ENCODE measurements around the gene NPR1.
A peak's percentile ranks its signal among the peaks of the same experiment; 100 is the strongest.
"Not testable (repeated sequence)": the region's sequence is repeated elsewhere in the genome, so short reads cannot be mapped to it uniquely, and the experiment has no call there.

NPR1 gene

GRCh38 chr1:153698923-153699714, 20.6 kb downstream of the NPR1 start:
- Histone ChIP-seq H3K9me3 (ENCODE audit: control insufficient read depth, insufficient read depth, low read length) (no peaks in the 10 kb centered on the region), H3K27me3 (ENCODE audit: control insufficient read depth, insufficient read depth, low read length) (no peaks in the 10 kb centered on the region), H3K4me1 (ENCODE audit: control insufficient read depth, insufficient read depth, low read length) (peaks cover 24% of the 10 kb centered on the region), H3K4me3 (ENCODE audit: low read depth, low read length) (no peak overlapping the region), H3K36me3 (ENCODE audit: control insufficient read depth, insufficient read depth, low read length) (no peaks in the 10 kb centered on the region), H3K27ac (ENCODE audit: low read depth, low read length) (no peak overlapping the region), H3K9ac (ENCODE audit: low read depth, low read length) (no peak overlapping the region)

- H3K27me3 ChIP-seq (ENCODE audit: control insufficient read depth, insufficient read depth, low read length): no peaks in the 10 kb centered on the region
Measured at GRCh38 chr1:153699768-153700167, 21.3 kb downstream of the NPR1 start.

DNA sequence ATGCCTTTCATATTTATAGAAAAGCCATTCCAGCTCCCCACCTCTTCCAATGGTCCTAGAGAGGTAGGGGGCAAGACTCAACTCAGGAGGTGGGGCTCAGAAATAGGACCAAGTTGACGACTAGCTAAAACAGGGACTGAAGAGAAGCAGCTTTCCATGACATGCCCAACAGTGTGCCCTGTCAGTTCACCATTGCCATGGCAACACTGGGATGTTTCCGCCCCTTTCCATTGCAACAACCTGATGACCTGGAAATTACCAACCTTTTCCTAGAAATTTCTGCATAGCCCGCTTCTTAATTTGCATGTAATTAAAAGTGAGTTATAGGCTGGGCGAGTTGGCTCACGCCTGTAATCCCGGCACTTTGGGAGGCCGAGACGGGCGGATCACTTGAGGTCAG, 27.0 kb downstream of the NPR1 start:
- H3K4me1 ChIP-seq (ENCODE audit: control insufficient read depth, insufficient read depth, low read length): no peaks in the 10 kb centered on the region
- H3K27me3 ChIP-seq (ENCODE audit: control insufficient read depth, insufficient read depth, low read length): no peaks in the 10 kb centered on the region
- no peak overlapping the region for H3K27ac ChIP-seq (ENCODE audit: low read depth, low read length)
- no peaks in the 10 kb centered on the region for H3K9me3 ChIP-seq (ENCODE audit: control insufficient read depth, insufficient read depth, low read length)
- no peak overlapping the region for H3K4me3 ChIP-seq (ENCODE audit: low read depth, low read length)
- no peaks in the 10 kb centered on the region for H3K36me3 ChIP-seq (ENCODE audit: control insufficient read depth, insufficient read depth, low read length)
- no peak overlapping the region for H3K9ac ChIP-seq (ENCODE audit: low read depth, low read length)

More at GRCh38 chr1:153699768-153700167, 21.3 kb downstream of the NPR1 start:
- Histone ChIP-seq H3K9me3 (ENCODE audit: control insufficient read depth, insufficient read depth, low read length) (no peaks in the 10 kb centered on the region), H3K36me3 (ENCODE audit: control insufficient read depth, insufficient read depth, low read length) (no peaks in the 10 kb centered on the region), H3K4me3 (ENCODE audit: low read depth, low read length) (no peak overlapping the region), H3K27ac (ENCODE audit: low read depth, low read length) (no peak overlapping the region), H3K4me1 (ENCODE audit: control insufficient read depth, insufficient read depth, low read length) (peaks cover 24% of the 10 kb centered on the region), H3K9ac (ENCODE audit: low read depth, low read length) (no peak overlapping the region)

DNA sequence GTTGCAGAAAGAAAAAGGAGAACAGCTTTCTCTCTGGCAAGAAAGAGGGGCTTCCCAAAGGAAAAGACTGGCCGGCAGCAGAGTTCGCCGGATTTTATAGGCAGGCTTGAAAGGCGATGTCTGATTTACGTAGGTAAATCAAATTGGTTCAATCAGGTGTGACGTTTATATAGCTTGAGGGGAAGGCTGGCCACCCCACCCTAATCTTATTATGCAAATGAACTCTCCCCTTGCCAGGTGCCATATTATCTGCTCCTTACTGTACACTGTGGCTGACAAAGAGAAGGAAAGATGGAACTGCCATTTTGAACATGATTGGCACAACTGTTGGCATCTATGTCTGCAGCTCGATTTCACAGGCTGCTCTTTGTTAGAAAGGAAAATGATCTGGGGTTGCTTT, 32.5 kb downstream of the NPR1 start:
- Histone ChIP-seq H3K4me3 (ENCODE audit: low read depth, low read length) (no peak overlapping the region), H3K9me3 (ENCODE audit: control insufficient read depth, insufficient read depth, low read length) (no peaks in the 10 kb centered on the region), H3K27me3 (ENCODE audit: control insufficient read depth, insufficient read depth, low read length) (no peaks in the 10 kb centered on the region), H3K27ac (ENCODE audit: low read depth, low read length) (no peak overlapping the region), H3K36me3 (ENCODE audit: control insufficient read depth, insufficient read depth, low read length) (no peaks in the 10 kb centered on the region), H3K4me1 (ENCODE audit: control insufficient read depth, insufficient read depth, low read length) (no peaks in the 10 kb centered on the region), H3K9ac (ENCODE audit: low read depth, low read length) (no peak overlapping the region)

DNA sequence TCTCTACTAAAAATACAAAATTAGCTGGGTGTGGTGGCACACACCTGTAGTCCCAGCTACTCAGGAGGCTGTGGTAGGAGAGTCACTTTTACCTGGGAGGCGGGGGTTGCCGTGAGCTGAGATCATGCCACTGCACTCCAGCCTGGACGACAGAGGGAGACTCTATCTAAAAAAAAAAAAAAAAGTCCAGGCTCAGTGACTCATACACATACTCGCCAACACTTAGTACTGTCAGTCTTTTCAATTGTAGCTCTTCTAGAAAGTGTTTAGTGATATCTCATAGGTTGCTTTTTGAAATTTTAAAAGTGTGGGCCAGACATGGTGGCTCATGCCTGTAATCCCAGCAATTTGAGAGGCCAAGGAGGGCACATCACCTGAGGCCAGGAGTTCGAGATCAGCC, 37.7 kb downstream of the NPR1 start:
- not testable (repeated sequence) for H3K4me1 ChIP-seq (ENCODE audit: control insufficient read depth, insufficient read depth, low read length); H3K4me3 ChIP-seq (ENCODE audit: low read depth, low read length); H3K9me3 ChIP-seq (ENCODE audit: control insufficient read depth, insufficient read depth, low read length); H3K27ac ChIP-seq (ENCODE audit: low read depth, low read length); H3K36me3 ChIP-seq (ENCODE audit: control insufficient read depth, insufficient read depth, low read length); H3K9ac ChIP-seq (ENCODE audit: low read depth, low read length); H3K27me3 ChIP-seq (ENCODE audit: control insufficient read depth, insufficient read depth, low read length)

- Histone ChIP-seq H3K4me1 (ENCODE audit: control insufficient read depth, insufficient read depth, low read length) (no peaks in the 10 kb centered on the region), H3K36me3 (ENCODE audit: control insufficient read depth, insufficient read depth, low read length) (no peaks in the 10 kb centered on the region), H3K9ac (ENCODE audit: low read depth, low read length) (no peak overlapping the region), H3K9me3 (ENCODE audit: control insufficient read depth, insufficient read depth, low read length) (no peaks in the 10 kb centered on the region), H3K27ac (ENCODE audit: low read depth, low read length) (no peak overlapping the region), H3K4me3 (ENCODE audit: low read depth, low read length) (no peak overlapping the region), H3K27me3 (ENCODE audit: control insufficient read depth, insufficient read depth, low read length) (no peaks in the 10 kb centered on the region)
Measured at GRCh38 chr1:153717330-153717729, 38.8 kb downstream of the NPR1 start.

GRCh38 chr1:153723687-153724086, 45.2 kb downstream of the NPR1 start:
- H3K27me3 ChIP-seq (ENCODE audit: control insufficient read depth, insufficient read depth, low read length): no peaks in the 10 kb centered on the region
- H3K4me3 ChIP-seq (ENCODE audit: low read depth, low read length): no peak overlapping the region
- no peaks in the 10 kb centered on the region for H3K4me1 ChIP-seq (ENCODE audit: control insufficient read depth, insufficient read depth, low read length)
- no peak overlapping the region for H3K9ac ChIP-seq (ENCODE audit: low read depth, low read length)
- H3K36me3 ChIP-seq (ENCODE audit: control insufficient read depth, insufficient read depth, low read length): no peaks in the 10 kb centered on the region
- no peak overlapping the region for H3K27ac ChIP-seq (ENCODE audit: low read depth, low read length)
- H3K9me3 ChIP-seq (ENCODE audit: control insufficient read depth, insufficient read depth, low read length): no peaks in the 10 kb centered on the region

- not testable (repeated sequence) for H3K27me3 ChIP-seq (ENCODE audit: control insufficient read depth, insufficient read depth, low read length); H3K27ac ChIP-seq (ENCODE audit: low read depth, low read length); H3K4me1 ChIP-seq (ENCODE audit: control insufficient read depth, insufficient read depth, low read length); H3K36me3 ChIP-seq (ENCODE audit: control insufficient read depth, insufficient read depth, low read length); H3K4me3 ChIP-seq (ENCODE audit: low read depth, low read length); H3K9me3 ChIP-seq (ENCODE audit: control insufficient read depth, insufficient read depth, low read length); H3K9ac ChIP-seq (ENCODE audit: low read depth, low read length)
Measured at GRCh38 chr1:153724634-153725033, 46.1 kb downstream of the NPR1 start.

DNA sequence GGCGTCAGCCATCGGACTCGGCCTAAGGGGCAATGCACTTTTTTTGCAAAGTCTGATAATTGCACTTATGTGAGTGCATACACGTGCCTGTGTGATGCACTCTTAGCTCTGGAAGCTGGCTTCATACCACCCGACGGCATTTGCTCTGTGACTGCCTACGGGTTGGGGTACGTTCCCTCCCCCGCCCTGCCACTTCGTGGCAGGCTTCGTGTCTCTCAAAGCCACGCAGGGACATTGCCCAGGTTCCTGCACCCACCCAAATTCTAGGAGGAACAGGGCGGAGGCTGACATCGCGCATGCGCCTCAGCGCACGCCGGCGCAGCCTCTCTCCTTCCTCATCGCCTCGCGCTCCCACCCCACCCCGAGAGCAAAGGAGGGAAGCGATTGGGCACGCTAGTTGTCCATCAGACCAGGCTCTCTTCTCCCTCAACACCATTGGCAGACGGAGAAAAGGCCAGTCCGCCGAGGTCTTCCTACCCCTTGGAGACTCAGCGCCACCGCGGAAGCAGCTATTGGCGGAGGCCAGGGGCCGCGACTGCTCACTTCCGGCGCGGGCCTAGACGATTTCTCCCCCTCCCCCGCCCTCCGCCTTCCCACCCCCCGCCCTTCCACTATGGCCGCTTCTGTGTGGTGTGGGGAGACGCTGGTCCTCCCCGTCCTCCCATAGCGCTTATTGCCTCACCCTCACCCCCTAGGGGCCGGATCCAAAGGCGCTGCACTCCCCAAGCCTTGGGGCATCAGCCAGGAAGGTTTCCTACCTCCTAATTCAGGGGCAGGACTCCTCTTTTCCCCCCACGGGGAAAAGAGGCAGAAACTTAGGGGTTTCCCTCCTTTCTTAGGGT, 49.2 kb downstream of the NPR1 start, which contains the start of gene INTS3:
INTS3 (plus strand) TSS at position 588 of the 842 bp plus-strand sequence. CDS start 585 bp downstream, outside the sequence.
- H3K9ac ChIP-seq (ENCODE audit: low read depth, low read length): peak within 1 kb of the TSS; percentile 88
- peak within 1 kb of the TSS; percentile 97 for H3K27ac ChIP-seq (ENCODE audit: low read depth, low read length)
- H3K4me1 ChIP-seq (ENCODE audit: control insufficient read depth, insufficient read depth, low read length): peaks cover 9% of the 10 kb centered on the region; the same call in 1 of the 2 replicates
- peak within 1 kb of the TSS; percentile 86 for H3K4me3 ChIP-seq (ENCODE audit: low read depth, low read length)
- no peaks in the 10 kb centered on the region for H3K27me3 ChIP-seq (ENCODE audit: control insufficient read depth, insufficient read depth, low read length)
- 0 out of 2 replicates have a peak, but pooled peaks cover 9% of the 10 kb centered on the region for H3K36me3 ChIP-seq (ENCODE audit: control insufficient read depth, insufficient read depth, low read length)
- H3K9me3 ChIP-seq (ENCODE audit: control insufficient read depth, insufficient read depth, low read length): no peaks in the 10 kb centered on the region

- peak overlapping the region; percentile 86 for H3K4me3 ChIP-seq (ENCODE audit: low read depth, low read length)
- no peaks in the 10 kb centered on the region for H3K27me3 ChIP-seq (ENCODE audit: control insufficient read depth, insufficient read depth, low read length)
- peak overlapping the region; percentile 88 for H3K9ac ChIP-seq (ENCODE audit: low read depth, low read length)
- H3K9me3 ChIP-seq (ENCODE audit: control insufficient read depth, insufficient read depth, low read length): no peaks in the 10 kb centered on the region
- H3K4me1 ChIP-seq (ENCODE audit: control insufficient read depth, insufficient read depth, low read length): peaks cover 9% of the 10 kb centered on the region; the same call in 1 of the 2 replicates
- peak overlapping the region; percentile 97 for H3K27ac ChIP-seq (ENCODE audit: low read depth, low read length)
- 0 out of 2 replicates have a peak, but pooled peaks cover 10% of the 10 kb centered on the region for H3K36me3 ChIP-seq (ENCODE audit: control insufficient read depth, insufficient read depth, low read length)
Measured at GRCh38 chr1:153728305-153729066, 50.0 kb downstream of the NPR1 start.

Data from HUES48 (cell line).